Activated naive CD4-positive, alpha-beta T cell treated with anti-CD3 and anti-CD28 coated beads for 36 hours (primary cell): ENCODE results near the gene CTCF. TPM values are rescaled to one million over a fixed set of nuclear protein-coding genes. Genes with fewer than 3 reads are reported as not detected.

Experiments
- CTCF ChIA-PET: fragments of 350-600 bp; sonication (Branson Sonifier 250); formaldehyde crosslinking; loops from one replicate; lab custom pipeline; 2021; ENCODE audit warnings: antibody characterized with exemption; lab: Charles Lee
- DNase-seq: peaks from one replicate; pipeline ENCODE4 v3.0.0-alpha.2; 2020
- H3K27ac Mint-ChIP-seq: one replicate; pipeline ENCODE4 v1.8.0; 2021; ENCODE audit warnings: mild to moderate bottlenecking, mixed read lengths
- H3K27me3 Mint-ChIP-seq: one replicate; pipeline ENCODE4 v1.8.0; 2021; ENCODE audit warnings: low read depth, mixed read lengths
- H3K36me3 Mint-ChIP-seq: one replicate; pipeline ENCODE4 v1.8.0; 2021; ENCODE audit warnings: low read depth, mixed read lengths
- H3K4me1 Mint-ChIP-seq: one replicate; pipeline ENCODE4 v1.8.0; 2021; ENCODE audit warnings: low read depth, mixed read lengths
- H3K4me3 Mint-ChIP-seq: one replicate; pipeline ENCODE4 v1.8.0; 2021; ENCODE audit warnings: mild to moderate bottlenecking, moderate library complexity, mixed read lengths
- H3K9me3 Mint-ChIP-seq: one replicate; pipeline ENCODE4 v1.8.0; 2021; ENCODE audit warnings: mixed read lengths
- intact Hi-C: fragments of 100-400 bp; cut with micrococcal nuclease; formaldehyde crosslinking; loops from one replicate; pipeline ENCODE4 v1.15.1; 2023
- total RNA-seq, 2 experiments: library from RNA; stranded (reverse); gene quantifications; one replicate each; pipeline ENCODE4 v1.2.3, GENCODE V29; 2021

Gene CTCF
- total RNA-seq, 2 experiments from 2014 or later, result 51.2 to 52.3 TPM

DNA sequence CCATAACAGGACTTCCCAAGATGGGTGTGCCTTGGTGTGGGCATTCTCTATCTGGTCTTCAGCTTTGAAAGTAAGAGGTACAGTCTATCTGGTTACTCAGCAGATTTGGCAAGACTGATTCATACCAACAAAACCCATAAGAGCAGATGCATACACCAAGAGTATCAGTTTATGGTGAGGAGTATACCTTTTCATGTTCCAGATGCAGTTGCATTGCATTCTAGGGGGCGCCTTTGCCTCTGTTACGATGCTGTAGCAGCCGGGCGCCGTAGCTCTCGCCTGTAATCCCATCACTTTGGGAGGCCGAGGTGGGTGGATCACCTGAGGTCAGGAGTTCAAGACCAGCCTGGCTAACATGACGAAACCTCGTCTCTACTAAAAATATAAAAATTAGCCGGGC, 51.5 kb downstream of the CTCF start:
- H3K27me3 Mint-ChIP-seq, result no peaks in the 10 kb centered on the region
- no peak overlapping the region for H3K4me3 Mint-ChIP-seq
- peaks cover 4% of the 10 kb centered on the region for H3K4me1 Mint-ChIP-seq
- H3K36me3 Mint-ChIP-seq, result peaks cover 21% of the 10 kb centered on the region
- intact Hi-C loops, result no loop called here
- H3K27ac Mint-ChIP-seq, result no peak overlapping the region
- DNase-seq, result peak; percentile 29
- CTCF ChIA-PET, result interaction anchor here (0.6 to 1.6 kb wide), 7 partner anchors 8 to 1398 kb away, joined by 3 to 6 read pairs (median 3); partner anchors contain the start of genes CARMIL2 and CTCF
- H3K9me3 Mint-ChIP-seq, result no peaks in the 10 kb centered on the region

DNA sequence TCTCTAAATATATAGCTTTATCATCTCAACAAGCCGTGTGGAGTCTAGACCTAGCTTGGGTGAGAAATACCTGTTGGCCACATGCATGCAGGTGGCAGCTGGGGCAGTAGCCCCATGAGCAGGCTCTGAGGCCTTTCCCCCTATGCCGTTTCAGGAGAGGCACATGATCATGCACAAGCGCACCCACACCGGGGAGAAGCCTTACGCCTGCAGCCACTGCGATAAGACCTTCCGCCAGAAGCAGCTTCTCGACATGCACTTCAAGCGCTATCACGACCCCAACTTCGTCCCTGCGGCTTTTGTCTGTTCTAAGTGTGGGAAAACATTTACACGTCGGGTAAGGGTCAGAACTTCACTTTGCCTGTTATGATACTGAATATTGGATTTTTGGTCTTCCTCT, 65.9 kb downstream of the CTCF start:
- intact Hi-C loops, result loop anchor here (5.0 kb wide), 1 partner anchor 41 kb away; no protein-coding TSS in a partner anchor
- Mint-ChIP-seq H3K9me3 (no peaks in the 10 kb centered on the region), H3K4me3 (no peak overlapping the region), H3K27ac (no peak overlapping the region), H3K4me1 (no peaks in the 10 kb centered on the region), H3K36me3 (peaks cover 41% of the 10 kb centered on the region), H3K27me3 (no peaks in the 10 kb centered on the region)
- CTCF ChIA-PET, result interaction anchor here (0.6 to 0.8 kb wide), 3 partner anchors 21 to 114 kb away, joined by 3 to 4 read pairs (median 3); no protein-coding TSS in a partner anchor
- DNase-seq, result no peak

DNA sequence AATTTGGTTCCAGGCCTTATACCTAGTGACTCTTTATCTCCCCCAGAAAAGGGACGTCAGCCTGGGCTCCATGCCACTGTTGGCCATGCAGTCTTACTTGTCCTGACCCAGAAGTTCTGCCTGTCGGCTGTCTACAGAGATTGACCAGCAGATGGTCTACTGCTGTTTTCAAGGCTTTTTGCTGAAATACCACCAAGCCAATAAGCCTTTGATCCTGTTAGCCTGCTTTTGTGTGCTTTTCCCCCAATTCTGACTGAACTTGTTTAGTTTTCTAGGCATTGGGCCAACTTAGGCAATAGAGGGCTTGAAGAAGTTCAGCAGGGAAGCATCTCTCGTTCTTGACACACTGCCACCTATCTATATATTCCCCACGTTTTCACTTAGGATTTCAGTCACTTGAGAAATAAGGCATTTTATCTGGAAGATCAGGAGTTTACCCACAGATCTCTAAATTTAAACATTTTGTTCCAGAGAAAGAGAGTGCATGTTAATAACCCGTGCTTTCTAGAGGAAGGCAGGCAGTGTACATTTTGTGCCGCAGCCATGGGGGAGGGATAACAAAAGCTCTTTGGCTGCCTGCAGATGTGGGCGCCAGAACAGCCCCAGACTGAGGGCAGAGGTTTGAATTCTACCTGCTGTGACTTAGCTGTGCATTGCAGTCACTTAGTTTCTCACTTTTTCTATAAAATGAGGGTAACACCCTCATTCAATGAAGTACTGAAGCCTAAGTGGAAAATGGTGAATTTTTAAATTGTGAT, 70.3 kb downstream of the CTCF start:
- no peak for DNase-seq
- Mint-ChIP-seq H3K36me3 (peaks cover 33% of the 10 kb centered on the region), H3K4me3 (no peak overlapping the region), H3K4me1 (no peaks in the 10 kb centered on the region), H3K9me3 (no peaks in the 10 kb centered on the region), H3K27me3 (no peaks in the 10 kb centered on the region), H3K27ac (no peak overlapping the region)
- intact Hi-C loops, result no loop called here
- CTCF ChIA-PET, result interaction anchor here (0.5 to 1.8 kb wide), 4 partner anchors 85 to 124 kb away, joined by 3 to 8 read pairs (median 4); no protein-coding TSS in a partner anchor

DNA sequence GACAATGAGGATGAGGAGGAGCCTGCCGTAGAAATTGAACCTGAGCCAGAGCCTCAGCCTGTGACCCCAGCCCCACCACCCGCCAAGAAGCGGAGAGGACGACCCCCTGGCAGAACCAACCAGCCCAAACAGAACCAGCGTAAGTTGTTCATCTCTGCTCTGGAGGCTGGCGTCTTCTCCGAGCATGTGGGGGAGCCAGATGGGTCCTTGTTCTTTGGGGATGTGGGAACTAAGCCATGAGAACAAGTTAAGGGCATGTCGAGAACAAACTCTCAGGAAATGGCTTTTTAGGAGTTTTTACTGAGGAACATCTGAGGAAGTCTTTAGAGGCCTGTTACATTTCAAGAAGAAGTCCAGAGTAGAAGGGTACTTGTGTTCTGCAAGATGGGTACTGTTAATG, 74.4 kb downstream of the CTCF start:
- CTCF ChIA-PET, result interaction anchor here (1.1 kb wide), 1 partner anchor 116 kb away, joined by 5 read pairs; no protein-coding TSS in a partner anchor
- Mint-ChIP-seq H3K4me3 (no peak overlapping the region), H3K9me3 (no peaks in the 10 kb centered on the region), H3K27ac (peak overlapping the region; percentile 61), H3K27me3 (no peaks in the 10 kb centered on the region), H3K4me1 (no peaks in the 10 kb centered on the region), H3K36me3 (peaks cover 19% of the 10 kb centered on the region)
- intact Hi-C loops, result no loop called here
- no peak for DNase-seq

DNA sequence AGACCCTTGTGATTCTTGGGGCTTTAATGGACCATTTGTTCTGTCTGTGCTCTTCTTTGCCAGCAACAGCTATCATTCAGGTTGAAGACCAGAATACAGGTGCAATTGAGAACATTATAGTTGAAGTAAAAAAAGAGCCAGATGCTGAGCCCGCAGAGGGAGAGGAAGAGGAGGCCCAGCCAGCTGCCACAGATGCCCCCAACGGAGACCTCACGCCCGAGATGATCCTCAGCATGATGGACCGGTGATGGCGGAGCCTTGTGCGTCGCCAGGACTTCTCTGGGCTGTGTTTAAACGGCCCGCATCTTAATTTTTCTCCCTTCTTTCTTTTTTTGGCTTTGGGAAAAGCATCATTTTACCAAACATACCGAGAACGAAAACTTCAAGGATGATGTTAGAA, 75.3 kb downstream of the CTCF start:
- intact Hi-C loops, result no loop called here
- no peak for DNase-seq
- CTCF ChIA-PET, result interaction anchor here (1.1 to 2.9 kb wide), 2 partner anchors 90 to 117 kb away, joined by 5 to 20 read pairs; no protein-coding TSS in a partner anchor
- Mint-ChIP-seq H3K27ac (no peak overlapping the region), H3K4me1 (no peaks in the 10 kb centered on the region), H3K36me3 (peaks cover 13% of the 10 kb centered on the region), H3K9me3 (no peaks in the 10 kb centered on the region), H3K4me3 (no peak overlapping the region), H3K27me3 (no peaks in the 10 kb centered on the region)

DNA sequence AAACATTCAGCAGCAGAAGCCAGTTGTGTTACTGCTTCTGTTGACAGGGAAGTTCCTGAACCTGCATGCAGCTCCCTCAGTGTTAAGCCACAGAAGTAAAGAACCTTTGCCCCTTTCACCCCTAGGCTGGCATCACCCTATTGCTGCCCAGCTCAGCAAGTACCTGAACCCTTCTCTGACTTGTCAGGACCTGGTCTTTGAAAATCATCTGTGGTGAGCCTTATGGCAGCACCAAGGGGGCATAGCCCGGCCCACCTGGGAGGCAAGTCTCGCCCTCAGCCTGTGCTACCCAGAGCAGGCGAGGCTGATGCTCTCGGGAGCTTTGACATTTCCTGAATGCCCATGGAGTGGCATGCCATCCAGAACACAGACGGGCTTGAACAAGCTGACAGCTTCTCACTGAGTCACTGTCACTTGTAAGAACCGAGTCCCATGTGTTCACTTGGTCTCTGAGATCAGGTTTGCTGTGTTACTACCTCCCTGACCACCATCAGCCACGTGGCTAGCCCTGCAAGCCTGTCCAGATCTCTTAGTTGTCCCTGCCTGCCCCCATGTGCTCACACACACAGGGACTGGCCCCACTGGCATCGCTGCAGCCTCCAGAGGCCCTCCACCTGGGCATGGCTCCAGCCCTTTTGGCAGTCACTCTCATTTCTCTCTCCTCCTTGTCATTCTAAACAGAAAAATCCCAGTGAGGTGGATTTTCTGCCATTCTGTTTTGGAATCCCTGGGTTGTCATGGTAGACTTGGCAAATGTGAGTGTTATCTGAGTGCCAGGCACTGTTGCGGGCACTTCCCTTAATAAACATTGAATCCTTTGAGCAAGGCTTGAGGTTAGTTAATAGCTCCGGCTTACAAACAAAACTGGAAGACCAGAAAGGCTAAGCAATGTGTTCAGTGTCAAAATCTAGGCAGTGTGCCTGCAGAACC, 79.7 kb downstream of the CTCF start:
- peaks cover 9% of the 10 kb centered on the region for H3K4me1 Mint-ChIP-seq
- H3K36me3 Mint-ChIP-seq, result peaks cover 5% of the 10 kb centered on the region
- H3K9me3 Mint-ChIP-seq, result no peaks in the 10 kb centered on the region
- DNase-seq, result no peak
- intact Hi-C loops, result no loop called here
- H3K27ac Mint-ChIP-seq, result no peak overlapping the region
- H3K27me3 Mint-ChIP-seq, result no peaks in the 10 kb centered on the region
- no peak overlapping the region for H3K4me3 Mint-ChIP-seq
- CTCF ChIA-PET, result interaction anchor here (0.7 to 7.7 kb wide), 5 partner anchors 73 to 917 kb away, joined by 3 to 168 read pairs (median 6); no protein-coding TSS in a partner anchor

DNA sequence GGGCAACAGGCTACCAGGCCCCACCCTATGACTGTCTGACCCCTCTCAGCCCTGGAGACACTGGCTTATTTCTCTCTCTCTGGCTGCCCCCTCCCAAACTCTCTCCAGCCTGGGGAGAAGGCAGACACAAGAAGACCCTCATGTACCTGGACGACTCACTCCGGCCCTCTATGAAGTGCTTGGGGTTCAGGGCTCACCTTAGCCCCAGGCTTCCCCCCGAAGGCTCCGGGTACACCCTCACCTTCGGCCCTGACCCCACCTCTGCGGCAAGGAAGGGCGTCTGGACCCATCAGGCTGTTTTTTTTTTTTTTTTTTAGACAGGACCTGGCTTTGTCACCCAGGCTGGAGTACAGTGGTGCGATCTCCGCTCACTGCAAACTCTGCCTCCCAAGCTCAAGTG, 81.7 kb downstream of the CTCF start:
- no peaks in the 10 kb centered on the region for H3K9me3 Mint-ChIP-seq
- H3K4me3 Mint-ChIP-seq, result peak overlapping the region; percentile 65
- peaks cover 9% of the 10 kb centered on the region for H3K36me3 Mint-ChIP-seq
- peak overlapping the region; percentile 82 for H3K27ac Mint-ChIP-seq
- H3K4me1 Mint-ChIP-seq, result peaks cover 9% of the 10 kb centered on the region
- CTCF ChIA-PET, result interaction anchor here (0.6 to 7.7 kb wide), 24 partner anchors 10 to 200 kb away, joined by 3 to 168 read pairs (median 4); partner anchors contain the start of genes ACD, CTCF and PARD6A
- DNase-seq, result no peak
- no peaks in the 10 kb centered on the region for H3K27me3 Mint-ChIP-seq
- intact Hi-C loops, result loop anchor here (1.0 kb wide), 2 partner anchors 82 to 97 kb away; partner anchors contain the start of gene CTCF

DNA sequence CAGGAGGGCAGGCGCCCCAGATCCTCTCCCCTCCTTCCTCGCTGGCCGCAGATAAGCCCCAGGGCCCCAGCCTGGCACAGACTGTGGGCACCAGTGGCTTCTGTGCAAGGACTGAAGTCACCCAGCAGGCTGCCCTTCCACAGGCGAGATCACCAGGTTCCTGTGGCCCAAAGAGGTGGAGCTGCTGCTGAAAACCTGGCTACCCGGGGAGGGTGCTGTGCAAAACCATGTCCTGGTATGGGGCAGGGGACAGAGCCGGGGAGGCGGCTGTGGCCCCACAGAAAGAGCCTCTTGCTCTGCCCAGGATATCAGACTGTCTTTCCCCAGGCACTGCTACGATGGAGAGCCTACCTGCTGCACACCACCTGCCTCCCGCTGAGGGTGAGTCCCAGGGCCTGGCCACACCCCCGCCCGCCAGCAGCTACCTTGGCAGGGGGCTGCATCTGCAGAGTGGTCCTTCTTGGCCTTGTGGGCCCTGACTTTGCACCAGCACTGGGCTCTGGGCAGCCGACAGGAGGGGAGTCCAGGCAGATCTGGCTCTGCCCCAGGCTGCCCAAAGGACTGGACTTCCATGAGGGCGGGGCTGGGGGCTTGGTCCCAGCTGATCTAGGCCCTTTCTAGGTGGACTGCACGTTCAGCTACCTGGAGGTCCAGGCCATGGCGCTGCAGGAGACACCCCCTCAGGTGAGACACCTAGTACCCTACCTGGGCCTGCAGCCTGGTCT, 83.2 kb downstream of the CTCF start:
- Mint-ChIP-seq H3K27ac (peak overlapping the region; percentile 91), H3K36me3 (peaks cover 18% of the 10 kb centered on the region), H3K27me3 (no peaks in the 10 kb centered on the region), H3K9me3 (no peaks in the 10 kb centered on the region), H3K4me1 (peaks cover 13% of the 10 kb centered on the region), H3K4me3 (peak overlapping the region; percentile 83)
- no peak for DNase-seq
- CTCF ChIA-PET, result interaction anchor here (0.6 to 7.7 kb wide), 17 partner anchors 10 to 174 kb away, joined by 3 to 168 read pairs (median 7); partner anchors contain the start of genes ACD, CTCF and PARD6A
- intact Hi-C loops, result loop anchor here (1.0 kb wide), 3 partner anchors 15 to 164 kb away; partner anchors contain the start of genes ACD, ATP6V0D1 and PARD6A

DNA sequence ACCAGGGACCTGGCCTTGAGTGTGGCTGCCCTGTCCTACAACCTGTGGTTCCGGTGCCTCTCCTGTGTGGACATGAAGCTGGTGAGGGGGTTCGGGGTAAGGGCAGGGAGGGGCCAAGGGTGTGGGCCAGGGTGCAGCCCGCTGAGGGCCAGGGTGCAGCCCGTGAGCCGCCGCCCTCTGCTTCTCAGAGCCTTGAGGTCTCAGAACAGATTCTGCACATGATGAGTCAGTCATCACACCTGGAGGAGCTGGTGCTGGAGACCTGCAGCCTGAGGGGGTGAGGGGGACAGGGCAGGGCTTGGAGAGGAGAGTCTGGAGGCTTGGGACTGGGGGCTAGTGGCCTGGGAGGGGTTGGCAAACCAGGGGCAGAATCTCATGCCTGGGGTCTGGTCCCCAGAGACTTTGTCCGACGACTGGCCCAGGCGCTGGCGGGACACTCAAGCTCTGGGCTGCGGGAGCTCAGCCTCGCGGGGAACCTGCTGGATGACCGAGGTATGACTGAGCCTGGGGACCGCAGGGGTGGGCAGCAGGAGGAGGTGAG, 84.9 kb downstream of the CTCF start:
- no peak overlapping the region for H3K27ac Mint-ChIP-seq
- no peak for DNase-seq
- H3K27me3 Mint-ChIP-seq, result no peaks in the 10 kb centered on the region
- CTCF ChIA-PET, result interaction anchor here (6.2 to 7.7 kb wide), 2 partner anchors 101 to 126 kb away, joined by 84 to 168 read pairs; no protein-coding TSS in a partner anchor
- H3K4me3 Mint-ChIP-seq, result no peak overlapping the region
- peaks cover 27% of the 10 kb centered on the region for H3K36me3 Mint-ChIP-seq
- peaks cover 14% of the 10 kb centered on the region for H3K4me1 Mint-ChIP-seq
- H3K9me3 Mint-ChIP-seq, result no peaks in the 10 kb centered on the region
- intact Hi-C loops, result no loop called here

DNA sequence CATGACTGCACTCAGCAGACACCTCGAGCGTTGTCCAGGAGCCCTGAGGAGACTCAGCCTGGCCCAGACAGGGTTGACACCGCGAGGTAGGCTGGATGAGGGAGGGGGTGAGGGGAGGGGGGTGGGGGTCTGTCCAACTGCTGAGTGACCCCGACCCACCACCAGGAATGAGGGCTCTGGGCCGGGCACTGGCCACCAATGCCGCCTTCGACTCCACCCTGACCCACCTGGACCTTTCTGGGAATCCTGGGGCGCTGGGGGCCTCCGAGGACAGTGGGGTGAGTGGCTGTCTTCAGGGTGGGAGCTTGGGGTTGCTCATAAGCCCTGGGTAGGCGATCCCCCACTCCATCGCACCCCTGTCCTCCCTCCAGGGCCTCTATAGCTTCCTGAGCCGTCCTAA, 85.4 kb downstream of the CTCF start:
- no peak overlapping the region for H3K27ac Mint-ChIP-seq
- no peak for DNase-seq
- no peaks in the 10 kb centered on the region for H3K27me3 Mint-ChIP-seq
- H3K4me3 Mint-ChIP-seq, result no peak overlapping the region
- H3K9me3 Mint-ChIP-seq, result no peaks in the 10 kb centered on the region
- peaks cover 28% of the 10 kb centered on the region for H3K36me3 Mint-ChIP-seq
- CTCF ChIA-PET, result interaction anchor here (1.4 to 7.7 kb wide), 2 partner anchors 102 to 134 kb away, joined by 3 to 168 read pairs; no protein-coding TSS in a partner anchor
- peaks cover 14% of the 10 kb centered on the region for H3K4me1 Mint-ChIP-seq
- intact Hi-C loops, result no loop called here
